Right cardiac atrium (tissue), 5 donors: ENCODE data around the gene APRT. TPM values are rescaled to one million over a fixed set of nuclear protein-coding genes. Genes with fewer than 3 reads are reported as not detected.

Experiments
- ATAC-seq, 2 donors: fragments of 200-7000 bp; cut with Tn5 transposase; one replicate each; pipeline versions ENCODE4 v1.8.0 to v1.9.1; 2020; ENCODE audit warnings: moderate library complexity in 2 of 2, mild to moderate bottlenecking in 1 of 2
- DNase-seq, 3 donors: peaks; one replicate each; pipeline ENCODE4 v3.0.0-alpha.2; 2020
- H3K27ac ChIP-seq: one replicate; pipeline ENCODE4 v1.5.1; 2013; ENCODE audit warnings: mild to moderate bottlenecking, low read length, control low read depth, moderate library complexity
- H3K27me3 ChIP-seq: one replicate; pipeline ENCODE4 v1.6.1; 2013; ENCODE audit not compliant: control insufficient read depth, insufficient read depth
- H3K4me1 ChIP-seq: one replicate; pipeline ENCODE4 v1.6.1; 2013; ENCODE audit warnings: low read length; ENCODE audit not compliant: control insufficient read depth, insufficient read depth
- H3K4me3 ChIP-seq: one replicate; pipeline ENCODE4 v1.5.1; 2013; ENCODE audit warnings: low read length, control low read depth
- H3K9me3 ChIP-seq: one replicate; pipeline ENCODE4 v1.6.1; 2013; ENCODE audit warnings: low read length; ENCODE audit not compliant: control insufficient read depth
- WGBS: extraction: QIAGEN DNeasy Blood & Tissue Kit; methylation state at CpG from one replicate; pipeline ENCODE4 v1.1.7; 2013; 5-methylcytosine and 5-hydroxymethylcytosine counted together
- intact Hi-C, 4 donors: fragments of 100-400 bp; cut with DNase I; formaldehyde crosslinking; loops; one replicate each; pipeline versions ENCODE4 v1.11.0 to v1.14.0; 2022 to 2023
- polyA plus RNA-seq: library from polyadenylated mRNA; stranded (reverse); fragments of 200-250 nt; gene quantifications from one replicate; pipeline ENCODE4 v1.2.3, GENCODE V29; 2013
- total RNA-seq, 4 donors: library from RNA; stranded (reverse); fragmentation: NEBNext Ultra II Directional; extraction: Animal tissue kit (Norgen Biotek cat#: 25700); gene quantifications; one replicate each; pipeline ENCODE4 v1.2.1, GENCODE V29; 2021
- donor health status: healthy with polysubstance abuse.
- donor health status: DM: no; HTN: yes; CAD: no.
- donor health status: DM: no; HTN: no; CAD: no.
- donor health status: DM: no; HTN: yes; CAD: no; lungs with severe emphysema.
- donor health status: DM: yes; HTN: yes; CAD: no.

Gene APRT
- total and polyA plus RNA-seq, 5 donors = 40.8 to 82.0 (median 51.6) TPM

- no peak for ATAC-seq
- H3K27me3 ChIP-seq = no peaks in the 10 kb centered on the region
- no peaks in the 10 kb centered on the region for H3K9me3 ChIP-seq
- peaks cover 5% of the 10 kb centered on the region for H3K4me1 ChIP-seq
- DNase-seq = peak in 1 of 3 donors; percentile 58
- no peak overlapping the region for H3K27ac ChIP-seq
- intact Hi-C loops = no loop called here
- H3K4me3 ChIP-seq = no peak overlapping the region
- 71% methylated on average over 20 of the region's 20 CpGs for WGBS
These were observed 42.8 kb upstream of the APRT start for GRCh38 chr16:88854306-88855111.

- Histone ChIP-seq H3K9me3 (no peaks in the 10 kb centered on the region), H3K4me1 (peaks cover 5% of the 10 kb centered on the region), H3K27ac (no peak overlapping the region), H3K27me3 (no peaks in the 10 kb centered on the region), H3K4me3 (no peak overlapping the region)
- intact Hi-C loops = no loop called here
- WGBS = 79% methylated on average over 17 of the region's 17 CpGs
- DNase-seq (peak in 1 of 3 donors; percentile 70), ATAC-seq (no peak)
These were observed 41.7 kb upstream of the APRT start for GRCh38 chr16:88853325-88853941.

- 95% methylated on average over 19 of the region's 19 CpGs for WGBS
These were observed 39.9 kb upstream of the APRT start for GRCh38 chr16:88851616-88852015.

GRCh38 chr16:88850531-88851199, 38.9 kb upstream of the APRT start:
- 95% methylated on average over 33 of the region's 33 CpGs for WGBS
- intact Hi-C loops = no loop called here
- Histone ChIP-seq H3K4me3 (no peak overlapping the region), H3K27ac (no peak overlapping the region), H3K9me3 (no peaks in the 10 kb centered on the region), H3K4me1 (no peaks in the 10 kb centered on the region), H3K27me3 (no peaks in the 10 kb centered on the region)
- DNase-seq (no peak), ATAC-seq (no peak)

More at GRCh38 chr16:88851616-88852015, 39.9 kb upstream of the APRT start:
- ATAC-seq (no peak), DNase-seq (no peak)
- H3K27ac ChIP-seq = no peak overlapping the region
- H3K9me3 ChIP-seq = no peaks in the 10 kb centered on the region
- H3K4me1 ChIP-seq = no peaks in the 10 kb centered on the region
- intact Hi-C loops = no loop called here
- no peaks in the 10 kb centered on the region for H3K27me3 ChIP-seq
- no peak overlapping the region for H3K4me3 ChIP-seq

- H3K4me1 ChIP-seq = no peaks in the 10 kb centered on the region
- H3K27me3 ChIP-seq = no peaks in the 10 kb centered on the region
- WGBS = 91% methylated on average over 21 of the region's 21 CpGs
- no peak overlapping the region for H3K27ac ChIP-seq
- no peak overlapping the region for H3K4me3 ChIP-seq
- ATAC-seq = no peak
- intact Hi-C loops = no loop called here
- no peak for DNase-seq
- no peaks in the 10 kb centered on the region for H3K9me3 ChIP-seq
These were observed 36.8 kb upstream of the APRT start for GRCh38 chr16:88848557-88848956.

- ATAC-seq (peak in 1 of 2 donors; percentile 21), DNase-seq (no peak)
- Histone ChIP-seq H3K4me3 (no peak overlapping the region), H3K9me3 (no peaks in the 10 kb centered on the region), H3K27me3 (no peaks in the 10 kb centered on the region), H3K4me1 (no peaks in the 10 kb centered on the region), H3K27ac (no peak overlapping the region)
- WGBS = 95% methylated on average over 18 of the region's 18 CpGs
- intact Hi-C loops = no loop called here
These were observed 35.9 kb upstream of the APRT start for GRCh38 chr16:88847654-88848053.

- intact Hi-C loops = no loop called here
- Histone ChIP-seq H3K9me3 (no peaks in the 10 kb centered on the region), H3K27ac (no peak overlapping the region), H3K27me3 (no peaks in the 10 kb centered on the region), H3K4me1 (no peaks in the 10 kb centered on the region), H3K4me3 (no peak overlapping the region)
- 97% methylated on average over 9 of the region's 9 CpGs for WGBS
- DNase-seq = no peak
- no peak for ATAC-seq
These were observed 34.4 kb upstream of the APRT start for GRCh38 chr16:88846088-88846487.

- ATAC-seq = no peak
- H3K9me3 ChIP-seq = no peaks in the 10 kb centered on the region
- no peak overlapping the region for H3K4me3 ChIP-seq
- no peak for DNase-seq
- WGBS = 76% methylated on average over 11 of the region's 11 CpGs
- H3K4me1 ChIP-seq = no peaks in the 10 kb centered on the region
- intact Hi-C loops = no loop called here
- H3K27ac ChIP-seq = no peak overlapping the region
- no peaks in the 10 kb centered on the region for H3K27me3 ChIP-seq
These were observed 32.8 kb upstream of the APRT start for GRCh38 chr16:88844419-88845036.

- Histone ChIP-seq H3K4me1 (no peaks in the 10 kb centered on the region), H3K27ac (no peak overlapping the region), H3K4me3 (no peak overlapping the region), H3K27me3 (no peaks in the 10 kb centered on the region), H3K9me3 (no peaks in the 10 kb centered on the region)
- 95% methylated on average over 20 of the region's 20 CpGs for WGBS
- no peak for DNase-seq
- intact Hi-C loops = no loop called here
- no peak for ATAC-seq
These were observed 31.5 kb upstream of the APRT start for GRCh38 chr16:88843256-88843655.

- WGBS = 95% methylated on average over 25 of the region's 25 CpGs
- Histone ChIP-seq H3K27me3 (no peaks in the 10 kb centered on the region), H3K4me1 (no peaks in the 10 kb centered on the region), H3K27ac (no peak overlapping the region), H3K4me3 (no peak overlapping the region), H3K9me3 (no peaks in the 10 kb centered on the region)
- intact Hi-C loops = no loop called here
- ATAC-seq = no peak
- DNase-seq = no peak
These were observed 31.1 kb upstream of the APRT start for GRCh38 chr16:88842806-88843205.

GRCh38 chr16:88842308-88842756, 30.6 kb upstream of the APRT start:
- H3K9me3 ChIP-seq = no peaks in the 10 kb centered on the region
- H3K4me3 ChIP-seq = no peak overlapping the region
- no peak overlapping the region for H3K27ac ChIP-seq
- ATAC-seq = no peak
- H3K4me1 ChIP-seq = no peaks in the 10 kb centered on the region
- no peaks in the 10 kb centered on the region for H3K27me3 ChIP-seq
- intact Hi-C loops = no loop called here
- DNase-seq = peak in 1 of 3 donors; percentile 49
- WGBS = 95% methylated on average over 15 of the region's 15 CpGs
